ENCODE data around the gene MAZ.

Gene MAZ

GRCh38 chr16:29835926-29836325 is 29.6 kb downstream of the MAZ start:
- Histone ChIP-seq H3K9me2 (replicated peaks; ENCODE audit: low read depth, low read length) (no peaks in the 10 kb centered on the region), H3K36me3 (ENCODE audit: insufficient read depth, low read length) (no peaks in the 10 kb centered on the region), H2AFZ (ENCODE audit: low read length) (no peak overlapping the region), H3K4me2 (ENCODE audit: low read depth, low read length, poor library complexity, severe bottlenecking) (no peak overlapping the region), H3K27me3 (ENCODE audit: insufficient read depth, low read length, poor library complexity, severe bottlenecking) (no peaks in the 10 kb centered on the region), H3K4me1 (ENCODE audit: insufficient read depth, low read length, poor library complexity, severe bottlenecking) (no peaks in the 10 kb centered on the region), H3K79me2 (ENCODE audit: insufficient read depth, low read length) (no peaks in the 10 kb centered on the region), H3K9me3 (ENCODE audit: insufficient read depth, low read depth, low read length) (no peaks in the 10 kb centered on the region), H3F3A (ENCODE audit: low read depth) (no peaks in the 10 kb centered on the region), H4K20me1 (ENCODE audit: insufficient read depth, low read length, poor library complexity, severe bottlenecking) (no peaks in the 10 kb centered on the region), H3K9ac (ENCODE audit: low read depth, low read length, poor library complexity, severe bottlenecking) (no peak overlapping the region), H3K4me3 (ENCODE audit: low read length, poor library complexity, severe bottlenecking) (no peak overlapping the region)
- TF ChIP-seq CTCF (conservative IDR thresholded peaks at IDR 0.05; ENCODE audit: low read length) = no peak
- TF ChIP-seq EZH2phosphoT487 (IDR thresholded peaks at IDR 0.05; ENCODE audit: borderline replicate concordance) = no peak

GRCh38 chr16:29836623-29837022 is 30.3 kb downstream of the MAZ start:
- H3F3A ChIP-seq (ENCODE audit: low read depth) = no peaks in the 10 kb centered on the region
- H3K27me3 ChIP-seq (ENCODE audit: insufficient read depth, low read length, poor library complexity, severe bottlenecking) = no peaks in the 10 kb centered on the region
- H3K9me3 ChIP-seq (ENCODE audit: insufficient read depth, low read depth, low read length) = no peaks in the 10 kb centered on the region
- no peaks in the 10 kb centered on the region for H3K79me2 ChIP-seq (ENCODE audit: insufficient read depth, low read length)
- H3K36me3 ChIP-seq (ENCODE audit: insufficient read depth, low read length) = no peaks in the 10 kb centered on the region
- H3K4me2 ChIP-seq (ENCODE audit: low read depth, low read length, poor library complexity, severe bottlenecking) = no peak overlapping the region
- TF ChIP-seq EZH2phosphoT487 (IDR thresholded peaks at IDR 0.05; ENCODE audit: borderline replicate concordance) (no peak), CTCF (conservative IDR thresholded peaks at IDR 0.05; ENCODE audit: low read length) (no peak)
- H2AFZ ChIP-seq (ENCODE audit: low read length) = no peak overlapping the region
- H3K4me1 ChIP-seq (ENCODE audit: insufficient read depth, low read length, poor library complexity, severe bottlenecking) = no peaks in the 10 kb centered on the region
- H3K9me2 ChIP-seq (replicated peaks; ENCODE audit: low read depth, low read length) = no peaks in the 10 kb centered on the region
- H4K20me1 ChIP-seq (ENCODE audit: insufficient read depth, low read length, poor library complexity, severe bottlenecking) = no peaks in the 10 kb centered on the region
- no peak overlapping the region for H3K4me3 ChIP-seq (ENCODE audit: low read length, poor library complexity, severe bottlenecking)
- H3K9ac ChIP-seq (ENCODE audit: low read depth, low read length, poor library complexity, severe bottlenecking) = no peak overlapping the region

GRCh38 chr16:29837841-29838240 is 31.5 kb downstream of the MAZ start:
- H3K9ac ChIP-seq (ENCODE audit: low read depth, low read length, poor library complexity, severe bottlenecking) = no peak overlapping the region
- no peak overlapping the region for H2AFZ ChIP-seq (ENCODE audit: low read length)
- no peaks in the 10 kb centered on the region for H3K27me3 ChIP-seq (ENCODE audit: insufficient read depth, low read length, poor library complexity, severe bottlenecking)
- H3K4me3 ChIP-seq (ENCODE audit: low read length, poor library complexity, severe bottlenecking) = no peak overlapping the region
- H3K4me2 ChIP-seq (ENCODE audit: low read depth, low read length, poor library complexity, severe bottlenecking) = no peak overlapping the region
- H3K36me3 ChIP-seq (ENCODE audit: insufficient read depth, low read length) = no peaks in the 10 kb centered on the region
- no peaks in the 10 kb centered on the region for H3F3A ChIP-seq (ENCODE audit: low read depth)
- no peaks in the 10 kb centered on the region for H3K79me2 ChIP-seq (ENCODE audit: insufficient read depth, low read length)
- H3K4me1 ChIP-seq (ENCODE audit: insufficient read depth, low read length, poor library complexity, severe bottlenecking) = no peaks in the 10 kb centered on the region
- H4K20me1 ChIP-seq (ENCODE audit: insufficient read depth, low read length, poor library complexity, severe bottlenecking) = no peaks in the 10 kb centered on the region
- no peaks in the 10 kb centered on the region for H3K9me3 ChIP-seq (ENCODE audit: insufficient read depth, low read depth, low read length)
- H3K9me2 ChIP-seq (replicated peaks; ENCODE audit: low read depth, low read length) = no peaks in the 10 kb centered on the region
- TF ChIP-seq EZH2phosphoT487 (IDR thresholded peaks at IDR 0.05; ENCODE audit: borderline replicate concordance) = no peak
- TF ChIP-seq CTCF (conservative IDR thresholded peaks at IDR 0.05; ENCODE audit: low read length) = no peak

Measured in Loucy (cell line).